Tibial nerve (tissue), 4 donors: ENCODE measurements around the gene SH2D3C.

Source experiments
- CTCF ChIP-seq, 5 experiments: fragments of 200-600 bp in 3 of 5; fragments of 450-650 bp in 2 of 5; sonication (generic) in 3 of 5; IDR thresholded peaks; one replicate each; pipeline ENCODE4 v1.5.1; 2016 to 2019; ENCODE audit warnings: antibody characterized with exemption in 5 of 5, mild to moderate bottlenecking in 3 of 5, moderate library complexity in 2 of 5
- EP300 ChIP-seq, 2 donors: sonication (generic); formaldehyde crosslinking; IDR thresholded peaks; one replicate each; pipeline ENCODE4 v1.6.1; 2017; ENCODE audit warnings: antibody characterized with exemption in 2 of 2, mild to moderate bottlenecking in 1 of 2
- POLR2A ChIP-seq, 2 donors: fragments of 450-650 bp; IDR thresholded peaks; one replicate each; pipeline ENCODE4 v1.6.1; 2017; ENCODE audit warnings: antibody characterized with exemption in 2 of 2, mild to moderate bottlenecking in 2 of 2, moderate library complexity in 2 of 2

- no peak for TF ChIP-seq CTCF (IDR thresholded peaks at IDR 0.05)
- no peak for TF ChIP-seq POLR2A (IDR thresholded peaks at IDR 0.05)
- no peak for TF ChIP-seq EP300 (IDR thresholded peaks at IDR 0.05)
Measured at GRCh38 chr9:127753148-127753547, 25.3 kb downstream of the SH2D3C start.
